Neural progenitor cell (in vitro differentiated cells): Measurements from ENCODE around the gene ASIC5. TPM values are rescaled to one million over a fixed set of nuclear protein-coding genes. Genes with fewer than 3 reads are reported as not detected.

Experiments used
- DNase-seq: peaks from one replicate; pipeline ENCODE4 v3.0.0-alpha.2; 2016; ENCODE audit warnings: low spot score
- H2AFZ ChIP-seq: fragments of 200-600 bp; sonication (generic); replicated peaks from 2 replicates; pipeline ENCODE4 v1.6.1; 2016; ENCODE audit warnings: antibody characterized with exemption
- H3F3A ChIP-seq: fragments of 200-600 bp; sonication (generic); 2 replicates; pipeline ENCODE4 v1.6.1; 2016; ENCODE audit warnings: antibody characterized with exemption, low read depth
- H3K27ac ChIP-seq: fragments of 200-600 bp; sonication (generic); 2 replicates; pipeline ENCODE4 v1.5.1; 2016; ENCODE audit warnings: mild to moderate bottlenecking
- H3K27me3 ChIP-seq: fragments of 200-600 bp; sonication (generic); 2 replicates; pipeline ENCODE4 v1.6.1; 2016; ENCODE audit warnings: mild to moderate bottlenecking, moderate library complexity
- H3K36me3 ChIP-seq: fragments of 200-600 bp; sonication (generic); 2 replicates; pipeline ENCODE4 v1.5.1; 2016
- H3K4me1 ChIP-seq: fragments of 200-600 bp; sonication (generic); 2 replicates; pipeline ENCODE4 v1.6.1; 2016; ENCODE audit warnings: mixed run types
- H3K4me2 ChIP-seq: fragments of 200-600 bp; sonication (generic); 2 replicates; pipeline ENCODE4 v1.6.1; 2016
- H3K4me3 ChIP-seq: fragments of 200-600 bp; sonication (generic); 2 replicates; pipeline ENCODE4 v1.5.1; 2016
- H3K79me2 ChIP-seq: fragments of 200-600 bp; sonication (generic); 2 replicates; pipeline ENCODE4 v1.6.1; 2016; ENCODE audit warnings: low read depth
- H3K9ac ChIP-seq: fragments of 200-600 bp; sonication (generic); 2 replicates; pipeline ENCODE4 v1.6.1; 2016
- H3K9me3 ChIP-seq: fragments of 200-600 bp; sonication (generic); 2 replicates; pipeline ENCODE4 v1.5.1; 2016; ENCODE audit warnings: low read depth
- H4K20me1 ChIP-seq: fragments of 200-600 bp; sonication (generic); 2 replicates; pipeline ENCODE4 v1.6.1; 2016; ENCODE audit warnings: low read depth
- H3K27ac Mint-ChIP-seq: 3 replicates; pipeline ENCODE4 v1.8.0; 2021; ENCODE audit warnings: mixed read lengths
- H3K27me3 Mint-ChIP-seq: 2 replicates; pipeline ENCODE4 v1.8.0; 2022; ENCODE audit warnings: low read depth, mild to moderate bottlenecking, inconsistent platforms, moderate library complexity, mixed read lengths; ENCODE audit not compliant: insufficient read depth
- H3K36me3 Mint-ChIP-seq: 3 replicates; pipeline ENCODE4 v1.8.0; 2021; ENCODE audit warnings: mixed read lengths
- H3K4me1 Mint-ChIP-seq: 3 replicates; pipeline ENCODE4 v1.8.0; 2021; ENCODE audit warnings: mixed read lengths
- H3K4me3 Mint-ChIP-seq: 3 replicates; pipeline ENCODE4 v1.8.0; 2021; ENCODE audit warnings: mild to moderate bottlenecking, moderate library complexity, mixed read lengths
- H3K9me3 Mint-ChIP-seq: 3 replicates; pipeline ENCODE4 v1.8.0; 2020; ENCODE audit warnings: mixed read lengths
- EZH2 ChIP-seq: fragments of 200-600 bp; sonication (generic); IDR thresholded peaks from 2 replicates; pipeline ENCODE4 v1.6.1; 2017; ENCODE audit warnings: antibody characterized with exemption, mild to moderate bottlenecking, moderate library complexity
- EZH2phosphoT487 ChIP-seq: fragments of 200-600 bp; sonication (generic); IDR thresholded peaks from 2 replicates; pipeline ENCODE4 v1.6.1; 2017; ENCODE audit warnings: antibody characterized with exemption
- total RNA-seq: library from RNA; depleted of rRNA; stranded (reverse); fragments of >200 nt; gene quantifications from 2 replicates; pipeline ENCODE4 v1.2.3, GENCODE V29; 2015; ENCODE audit warnings: low replicate concordance
- TF ChIP-seq, protein P1 (sequence below): fragments of 200-600 bp; sonication (generic); IDR thresholded peaks from 2 replicates; pipeline ENCODE4 v1.5.1; 2017; ENCODE audit warnings: antibody characterized with exemption, mild to moderate bottlenecking

The ASIC5 gene
- total RNA-seq, 1 donor from 2014 or later, result not detected

DNA sequence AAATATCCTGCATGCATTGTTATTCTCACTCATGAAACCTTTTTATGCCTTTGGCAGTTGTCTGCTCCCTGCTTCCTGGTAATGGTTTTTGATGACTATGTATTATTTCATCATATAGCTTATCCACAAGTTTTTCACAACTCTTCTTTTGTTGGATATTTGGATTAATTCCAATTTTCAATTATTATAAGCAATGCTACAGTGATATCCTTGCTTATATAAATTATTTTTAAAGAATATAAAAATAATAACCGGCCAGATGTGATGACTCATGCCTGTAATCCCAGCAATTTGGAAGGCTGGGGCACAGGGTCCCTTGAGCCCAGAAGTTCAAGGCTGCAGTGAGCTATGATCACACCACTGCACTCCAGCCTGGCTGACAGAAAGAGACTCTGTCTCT, 47.0 kb downstream of the ASIC5 start:
- H3K4me3 ChIP-seq, result no peak overlapping the region
- TF ChIP-seq, protein P1, sequence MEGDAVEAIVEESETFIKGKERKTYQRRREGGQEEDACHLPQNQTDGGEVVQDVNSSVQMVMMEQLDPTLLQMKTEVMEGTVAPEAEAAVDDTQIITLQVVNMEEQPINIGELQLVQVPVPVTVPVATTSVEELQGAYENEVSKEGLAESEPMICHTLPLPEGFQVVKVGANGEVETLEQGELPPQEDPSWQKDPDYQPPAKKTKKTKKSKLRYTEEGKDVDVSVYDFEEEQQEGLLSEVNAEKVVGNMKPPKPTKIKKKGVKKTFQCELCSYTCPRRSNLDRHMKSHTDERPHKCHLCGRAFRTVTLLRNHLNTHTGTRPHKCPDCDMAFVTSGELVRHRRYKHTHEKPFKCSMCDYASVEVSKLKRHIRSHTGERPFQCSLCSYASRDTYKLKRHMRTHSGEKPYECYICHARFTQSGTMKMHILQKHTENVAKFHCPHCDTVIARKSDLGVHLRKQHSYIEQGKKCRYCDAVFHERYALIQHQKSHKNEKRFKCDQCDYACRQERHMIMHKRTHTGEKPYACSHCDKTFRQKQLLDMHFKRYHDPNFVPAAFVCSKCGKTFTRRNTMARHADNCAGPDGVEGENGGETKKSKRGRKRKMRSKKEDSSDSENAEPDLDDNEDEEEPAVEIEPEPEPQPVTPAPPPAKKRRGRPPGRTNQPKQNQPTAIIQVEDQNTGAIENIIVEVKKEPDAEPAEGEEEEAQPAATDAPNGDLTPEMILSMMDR, result no peak
- TF ChIP-seq EZH2phosphoT487 (no peak), EZH2 (no peak)
- H3K4me2 ChIP-seq, result no peak overlapping the region
- H3K79me2 ChIP-seq, result no peaks in the 10 kb centered on the region
- H3K27ac ChIP-seq, result no peak overlapping the region
- Mint-ChIP-seq H3K4me1 (no peaks in the 10 kb centered on the region), H3K9me3 (no peaks in the 10 kb centered on the region), H3K27me3 (peaks cover 5% of the 10 kb centered on the region), H3K27ac (no peak overlapping the region), H3K4me3 (no peak overlapping the region), H3K36me3 (no peaks in the 10 kb centered on the region)
- no peak overlapping the region for H2AFZ ChIP-seq
- no peaks in the 10 kb centered on the region for H4K20me1 ChIP-seq
- no peaks in the 10 kb centered on the region for H3K9me3 ChIP-seq
- no peaks in the 10 kb centered on the region for H3K36me3 ChIP-seq
- H3F3A ChIP-seq, result no peaks in the 10 kb centered on the region
- no peak for DNase-seq
- no peak overlapping the region for H3K9ac ChIP-seq
- H3K27me3 ChIP-seq, result no peaks in the 10 kb centered on the region
- peaks cover 4% of the 10 kb centered on the region for H3K4me1 ChIP-seq

DNA sequence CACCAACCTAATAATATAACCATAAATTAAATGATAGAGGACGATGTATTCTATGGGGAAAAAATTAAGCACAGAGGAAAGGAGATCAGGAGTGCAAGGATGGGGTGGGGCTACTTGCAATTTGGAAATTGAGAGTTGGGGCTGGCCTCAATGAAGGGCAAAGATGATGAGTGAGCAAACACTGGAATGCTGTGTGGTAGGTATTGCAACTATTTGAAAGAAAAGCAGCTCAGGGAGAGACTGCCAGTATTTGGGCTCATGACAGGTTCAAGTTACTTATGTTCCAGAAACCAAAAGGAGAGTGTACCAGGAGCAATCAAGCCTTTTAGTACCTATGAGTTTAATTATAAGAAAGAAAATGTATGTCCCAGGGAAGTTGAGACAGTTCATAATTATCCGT, 47.4 kb downstream of the ASIC5 start:
- Histone ChIP-seq H3K27ac (no peak overlapping the region), H3K9ac (no peak overlapping the region), H3K4me1 (peaks cover 4% of the 10 kb centered on the region), H3K79me2 (no peaks in the 10 kb centered on the region), H3F3A (no peaks in the 10 kb centered on the region), H3K4me2 (no peak overlapping the region), H4K20me1 (no peaks in the 10 kb centered on the region), H3K4me3 (no peak overlapping the region), H3K36me3 (no peaks in the 10 kb centered on the region), H2AFZ (no peak overlapping the region), H3K27me3 (no peaks in the 10 kb centered on the region), H3K9me3 (no peaks in the 10 kb centered on the region)
- no peak overlapping the region for H3K4me3 Mint-ChIP-seq
- H3K27me3 Mint-ChIP-seq, result peaks cover 5% of the 10 kb centered on the region
- H3K27ac Mint-ChIP-seq, result no peak overlapping the region
- no peak for DNase-seq
- no peaks in the 10 kb centered on the region for H3K9me3 Mint-ChIP-seq
- no peaks in the 10 kb centered on the region for H3K36me3 Mint-ChIP-seq
- no peak for TF ChIP-seq EZH2phosphoT487
- no peak for TF ChIP-seq EZH2
- TF ChIP-seq, protein P1, result no peak
- H3K4me1 Mint-ChIP-seq, result no peaks in the 10 kb centered on the region

DNA sequence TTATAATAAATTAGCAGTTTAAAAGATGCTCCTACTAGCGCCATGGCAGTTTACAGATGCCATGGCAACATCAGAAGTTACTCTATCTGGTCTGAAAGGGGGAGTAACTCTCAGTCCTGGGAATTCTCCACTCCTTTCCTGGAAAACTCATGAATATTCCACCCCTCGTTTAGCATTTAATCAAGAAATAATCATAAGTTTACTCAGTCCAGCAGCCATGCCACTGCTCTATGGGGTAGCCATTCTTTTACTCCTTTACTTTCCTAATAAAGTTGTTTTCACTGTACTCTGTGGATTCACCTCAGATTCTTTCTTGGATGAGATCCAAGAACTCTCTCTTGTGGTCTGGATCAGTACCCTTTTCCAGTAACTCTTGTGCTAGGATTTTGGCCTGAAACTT, 55.0 kb downstream of the ASIC5 start:
- no peaks in the 10 kb centered on the region for H3K36me3 ChIP-seq
- no peaks in the 10 kb centered on the region for H3K4me1 ChIP-seq
- H3K9me3 ChIP-seq, result no peaks in the 10 kb centered on the region
- H3K4me3 Mint-ChIP-seq, result no peak overlapping the region
- no peak overlapping the region for H3K4me2 ChIP-seq
- no peaks in the 10 kb centered on the region for H3K27me3 ChIP-seq
- TF ChIP-seq, protein P1, result no peak
- TF ChIP-seq EZH2 (no peak), EZH2phosphoT487 (no peak)
- no peak overlapping the region for H2AFZ ChIP-seq
- no peak overlapping the region for H3K9ac ChIP-seq
- H3K27me3 Mint-ChIP-seq, result no peaks in the 10 kb centered on the region
- no peaks in the 10 kb centered on the region for H3K4me1 Mint-ChIP-seq
- H3K27ac ChIP-seq, result no peak overlapping the region
- H3F3A ChIP-seq, result no peaks in the 10 kb centered on the region
- no peak for DNase-seq
- no peaks in the 10 kb centered on the region for H3K36me3 Mint-ChIP-seq
- H3K4me3 ChIP-seq, result no peak overlapping the region
- no peaks in the 10 kb centered on the region for H3K9me3 Mint-ChIP-seq
- H3K79me2 ChIP-seq, result no peaks in the 10 kb centered on the region
- H3K27ac Mint-ChIP-seq, result no peak overlapping the region
- no peaks in the 10 kb centered on the region for H4K20me1 ChIP-seq

DNA sequence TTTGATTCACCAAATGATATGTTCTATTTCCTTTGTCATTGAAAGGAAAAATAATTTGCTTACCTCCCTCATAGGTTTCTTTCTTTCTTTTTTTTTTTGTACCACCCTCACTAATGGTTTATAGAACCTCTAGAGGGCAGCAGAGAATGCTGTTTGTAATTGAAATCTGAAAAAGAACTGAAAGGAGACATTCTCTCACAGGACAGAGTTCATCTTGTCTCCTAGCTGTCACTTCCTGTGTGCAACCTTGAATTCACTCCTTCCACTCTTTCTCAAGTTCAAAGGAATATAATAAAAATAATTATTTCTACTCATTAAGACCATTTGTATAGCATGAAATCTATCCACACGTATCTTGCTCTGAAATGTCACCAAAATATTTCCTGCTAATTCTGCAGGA, 56.2 kb downstream of the ASIC5 start:
- H3K27ac Mint-ChIP-seq, result no peak overlapping the region
- Histone ChIP-seq H3K9ac (no peak overlapping the region), H4K20me1 (no peaks in the 10 kb centered on the region), H3K4me1 (no peaks in the 10 kb centered on the region), H3K36me3 (no peaks in the 10 kb centered on the region), H3F3A (no peaks in the 10 kb centered on the region), H3K27ac (no peak overlapping the region), H3K79me2 (no peaks in the 10 kb centered on the region), H2AFZ (no peak overlapping the region), H3K27me3 (no peaks in the 10 kb centered on the region), H3K4me3 (no peak overlapping the region), H3K9me3 (no peaks in the 10 kb centered on the region), H3K4me2 (no peak overlapping the region)
- no peaks in the 10 kb centered on the region for H3K27me3 Mint-ChIP-seq
- H3K9me3 Mint-ChIP-seq, result no peaks in the 10 kb centered on the region
- peaks cover 2% of the 10 kb centered on the region for H3K36me3 Mint-ChIP-seq
- H3K4me1 Mint-ChIP-seq, result no peaks in the 10 kb centered on the region
- peak; percentile 77 for DNase-seq
- TF ChIP-seq, protein P1, result peak; percentile 83
- no peak for TF ChIP-seq EZH2
- TF ChIP-seq EZH2phosphoT487, result no peak
- no peak overlapping the region for H3K4me3 Mint-ChIP-seq
